Hypothalamus (tissue), 51 donors: ENCODE results near the gene M1AP.

Source experiments
- DNase-seq, 51 donors: peaks; one replicate each; lab custom pipeline; 2025; lab: John Stamatoyannopoulos, UW

Gene M1AP, protein sequence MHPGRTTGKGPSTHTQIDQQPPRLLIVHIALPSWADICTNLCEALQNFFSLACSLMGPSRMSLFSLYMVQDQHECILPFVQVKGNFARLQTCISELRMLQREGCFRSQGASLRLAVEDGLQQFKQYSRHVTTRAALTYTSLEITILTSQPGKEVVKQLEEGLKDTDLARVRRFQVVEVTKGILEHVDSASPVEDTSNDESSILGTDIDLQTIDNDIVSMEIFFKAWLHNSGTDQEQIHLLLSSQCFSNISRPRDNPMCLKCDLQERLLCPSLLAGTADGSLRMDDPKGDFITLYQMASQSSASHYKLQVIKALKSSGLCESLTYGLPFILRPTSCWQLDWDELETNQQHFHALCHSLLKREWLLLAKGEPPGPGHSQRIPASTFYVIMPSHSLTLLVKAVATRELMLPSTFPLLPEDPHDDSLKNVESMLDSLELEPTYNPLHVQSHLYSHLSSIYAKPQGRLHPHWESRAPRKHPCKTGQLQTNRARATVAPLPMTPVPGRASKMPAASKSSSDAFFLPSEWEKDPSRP

DNA sequence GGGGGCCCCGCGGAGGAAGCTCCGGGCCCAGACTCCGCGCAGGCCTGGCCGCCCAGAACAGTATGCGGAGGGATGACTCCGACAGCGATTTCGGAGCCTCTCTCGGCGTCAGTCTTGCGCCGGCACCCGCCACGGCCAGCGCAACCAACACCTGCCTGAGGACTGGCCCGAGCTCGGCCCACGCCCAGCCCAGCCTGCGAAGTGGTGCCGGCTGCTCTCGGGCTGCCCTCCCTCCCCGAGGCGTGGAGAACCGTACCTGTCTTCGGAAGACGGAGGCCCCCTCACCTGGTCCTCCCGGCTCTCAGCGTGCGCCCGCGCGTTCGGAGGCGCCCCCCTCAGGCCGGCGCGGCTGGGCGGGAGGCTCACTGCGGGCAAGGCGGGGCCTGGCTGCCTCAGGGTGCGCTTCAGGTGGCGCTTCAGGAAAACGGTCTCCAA is at the start of gene M1AP:
M1AP (minus strand) TSS at position 322 of the 435 bp plus-strand sequence. CDS start 8,055 bp downstream, outside the sequence.
- DNase-seq = no peak

DNA sequence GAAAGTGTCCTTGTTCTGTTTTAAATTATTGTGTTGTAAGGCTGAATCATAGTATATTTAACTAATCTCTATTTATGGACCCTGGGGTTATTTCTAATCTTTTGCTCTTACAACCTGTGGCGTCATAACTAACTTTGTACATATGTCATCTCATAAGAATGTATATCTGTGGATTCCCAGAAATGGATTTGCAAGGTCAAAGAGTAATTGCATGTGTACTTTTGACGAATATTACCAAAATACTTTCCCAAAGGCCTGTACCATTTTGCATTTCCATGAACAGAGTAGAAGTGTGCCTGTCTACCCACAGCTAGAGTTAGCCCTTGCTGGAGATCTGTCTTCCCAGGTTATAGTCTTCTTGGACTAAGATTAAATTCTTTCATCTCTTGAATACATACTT is 48.7 kb upstream of the M1AP start:
- DNase-seq = no peak

DNA sequence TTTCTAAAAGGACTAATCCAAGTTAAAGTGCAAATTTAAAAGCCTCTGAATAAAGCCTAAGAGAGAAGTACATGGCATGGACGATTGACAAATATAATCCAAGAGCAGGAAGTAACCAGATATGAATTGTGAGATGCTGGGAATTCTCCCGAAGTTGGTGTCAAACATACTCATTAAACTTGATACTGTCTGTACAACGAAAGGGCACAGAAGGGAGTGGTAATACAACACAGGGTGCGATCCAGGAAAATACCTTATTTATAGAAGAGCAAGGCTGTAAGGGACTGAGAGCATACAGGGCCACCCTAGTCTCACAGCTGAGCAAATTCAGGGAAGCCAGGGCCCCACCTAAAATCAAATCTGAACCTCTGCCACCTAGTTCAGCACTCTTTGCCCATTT is 47.5 kb upstream of the M1AP start:
- no peak for DNase-seq

DNA sequence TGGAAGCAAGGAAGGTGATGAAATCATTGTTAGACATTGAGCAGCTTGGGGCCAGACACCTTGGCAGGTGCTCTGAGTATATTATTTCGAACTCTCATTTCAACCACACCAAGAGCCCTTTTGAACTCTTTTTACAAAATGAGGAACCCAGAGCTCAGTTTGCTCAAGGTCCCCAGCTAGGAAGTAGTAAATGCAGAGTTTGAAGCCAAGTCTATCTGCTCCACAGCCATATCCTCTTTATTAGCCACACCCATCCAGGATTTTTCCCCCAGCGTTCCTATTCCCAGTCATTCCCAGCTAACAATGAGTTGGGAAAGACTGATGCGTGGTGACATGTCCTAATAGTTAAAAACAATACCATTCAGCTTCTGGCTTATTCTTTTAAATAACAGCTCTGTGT is 46.2 kb upstream of the M1AP start:
- no peak for DNase-seq

DNA sequence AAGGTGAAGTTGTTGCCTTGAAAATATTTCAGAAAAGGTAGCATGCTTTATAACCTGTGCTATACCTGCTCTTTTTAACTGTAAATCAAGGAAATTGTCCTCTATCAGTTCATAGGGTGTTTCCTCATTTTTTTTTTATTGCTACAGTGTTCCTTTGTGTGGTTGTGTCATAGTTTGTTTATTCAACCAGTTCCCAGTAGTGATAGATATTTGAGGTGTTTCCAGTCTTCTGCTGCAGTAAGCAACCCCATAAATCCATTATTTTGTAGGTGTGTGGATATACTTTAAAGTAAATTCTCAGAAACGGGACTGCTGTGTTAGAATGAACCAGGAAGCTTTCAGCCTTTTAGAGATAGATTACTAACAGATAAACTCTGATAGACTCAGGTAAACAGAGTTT is 45.5 kb upstream of the M1AP start:
- DNase-seq = no peak

DNA sequence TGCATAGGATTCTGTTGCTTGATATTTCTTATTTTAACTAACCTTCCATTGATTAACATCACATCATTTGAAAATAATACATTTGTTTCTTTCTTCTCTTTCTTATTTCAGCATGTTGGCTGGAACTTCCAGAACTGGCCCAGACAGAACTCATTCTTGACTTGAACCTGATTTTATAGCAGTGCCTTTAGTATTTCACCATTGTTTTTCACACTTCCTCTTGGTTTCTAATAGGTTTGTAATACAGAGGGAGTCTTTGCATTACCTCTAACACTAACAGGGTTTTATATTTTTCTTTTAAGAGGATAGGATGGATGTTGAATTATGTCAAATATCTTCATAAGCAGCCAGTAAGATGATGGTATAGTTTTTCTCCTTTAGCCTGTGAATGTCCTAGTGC is 45.1 kb upstream of the M1AP start:
- DNase-seq = no peak

DNA sequence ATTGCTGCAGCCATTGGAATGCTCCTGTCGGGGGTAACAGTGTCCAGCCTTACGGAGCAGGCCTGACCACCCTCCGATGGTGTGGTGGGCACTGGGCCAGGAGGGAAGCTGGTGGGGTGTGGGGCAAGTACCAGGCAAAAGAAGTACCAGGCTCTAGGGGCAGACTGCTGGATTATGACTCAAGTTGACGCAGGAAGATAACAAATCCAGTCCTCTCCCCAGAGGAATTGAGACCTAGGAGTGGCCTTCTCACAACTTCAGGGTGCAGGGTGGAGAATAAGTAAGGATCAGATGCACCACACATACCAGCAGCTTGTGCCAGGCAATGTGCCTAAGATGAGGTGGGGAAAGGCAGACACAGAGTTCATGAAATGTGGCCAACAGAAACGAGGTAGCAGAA is 43.8 kb upstream of the M1AP start:
- DNase-seq = no peak

DNA sequence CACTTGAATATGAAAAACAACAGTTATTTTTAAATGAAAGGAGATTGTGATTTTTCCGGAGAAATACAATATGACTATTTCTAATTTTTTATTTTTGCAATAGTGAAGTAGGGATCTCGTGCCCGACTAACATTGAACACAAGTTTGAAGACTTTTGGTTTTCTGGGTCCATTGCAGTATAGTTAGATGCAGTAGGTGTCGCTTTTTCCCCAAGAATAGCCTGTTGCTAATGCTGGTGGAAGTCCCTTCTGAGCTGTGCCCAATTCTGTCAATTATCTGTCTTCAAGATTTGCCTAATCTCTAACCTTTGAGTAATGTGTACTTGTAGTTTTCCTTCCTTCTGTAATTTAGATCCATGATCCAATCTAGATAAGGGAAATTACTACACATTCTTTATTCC is 42.4 kb upstream of the M1AP start:
- DNase-seq = peak in 7 of 51 donors; percentile 2 to 19 (median 8)

DNA sequence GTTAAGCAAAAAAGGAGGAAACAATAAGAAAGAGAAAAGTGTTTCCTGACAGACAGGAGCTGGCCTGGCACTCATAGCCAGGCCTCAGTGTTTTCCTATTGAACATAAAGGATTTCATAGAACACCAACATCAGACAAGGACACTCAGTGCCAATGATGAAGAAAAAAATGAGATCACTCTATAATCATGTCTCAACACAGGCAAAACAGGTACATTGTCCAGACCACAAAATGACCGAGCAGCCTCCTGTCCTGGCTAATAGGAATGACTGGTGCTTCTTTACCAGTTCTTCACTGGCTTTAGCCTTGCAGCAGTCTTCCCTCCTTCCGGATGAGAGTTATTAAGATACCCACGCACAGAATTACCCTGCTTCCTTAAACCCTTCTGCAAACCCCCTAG is 41.5 kb upstream of the M1AP start:
- DNase-seq = no peak

DNA sequence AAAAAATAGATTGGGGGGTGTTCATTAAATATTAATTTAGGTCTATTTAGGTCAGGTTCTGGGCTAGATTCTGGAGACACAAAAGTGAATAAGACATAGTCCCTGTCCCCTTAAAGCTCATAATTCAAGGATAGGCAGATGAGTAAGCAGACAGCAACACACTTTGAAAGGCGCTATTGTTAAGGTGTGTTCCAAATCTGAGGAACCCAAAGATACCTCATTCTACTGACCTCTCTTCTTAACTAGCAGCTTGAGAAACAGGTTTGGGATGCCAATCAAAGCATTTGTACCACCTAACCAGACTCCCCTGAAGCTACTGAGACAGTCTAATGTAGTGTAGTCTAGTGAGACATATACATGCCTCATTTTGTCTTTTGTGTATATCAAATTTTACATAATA is 40.8 kb upstream of the M1AP start:
- no peak for DNase-seq

DNA sequence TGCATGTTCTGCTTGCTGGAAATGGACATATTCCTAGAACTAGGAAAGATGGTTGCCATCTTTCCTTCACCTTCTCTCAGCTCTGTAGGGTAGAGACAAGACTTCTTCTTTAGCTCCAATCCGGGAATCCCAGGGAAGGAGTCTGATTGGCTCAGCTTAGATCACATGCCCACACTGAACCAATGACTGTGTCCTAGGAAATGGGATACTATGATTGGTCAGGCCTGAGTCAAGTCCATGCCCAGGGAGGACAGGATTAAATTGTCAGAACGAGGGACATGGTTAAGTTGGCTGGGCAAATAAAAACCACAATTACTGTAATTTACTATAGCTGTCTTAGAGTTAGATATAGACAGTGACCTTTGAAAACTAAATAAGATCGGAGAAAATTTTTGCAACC is 37.3 kb upstream of the M1AP start:
- DNase-seq = no peak

DNA sequence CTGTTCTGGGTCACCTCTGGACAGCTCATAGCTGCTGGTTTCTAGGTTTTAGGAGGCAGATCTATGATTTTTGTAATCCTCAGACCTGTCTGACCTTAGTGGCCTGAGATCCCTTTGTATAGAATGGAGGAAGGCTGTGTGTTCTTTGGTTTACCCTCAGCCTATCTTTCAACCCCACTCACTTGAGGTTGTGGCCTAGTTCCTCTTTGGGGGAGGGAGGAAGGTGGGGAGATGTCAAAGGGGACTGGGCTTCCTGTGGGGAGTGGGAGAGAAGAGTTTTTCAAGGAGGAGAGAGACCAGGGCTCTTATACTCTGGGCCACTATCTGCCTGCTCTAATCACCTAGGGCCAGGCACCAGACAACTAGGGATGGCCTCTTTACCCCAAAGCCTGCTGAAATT is 34.4 kb upstream of the M1AP start:
- no peak for DNase-seq

DNA sequence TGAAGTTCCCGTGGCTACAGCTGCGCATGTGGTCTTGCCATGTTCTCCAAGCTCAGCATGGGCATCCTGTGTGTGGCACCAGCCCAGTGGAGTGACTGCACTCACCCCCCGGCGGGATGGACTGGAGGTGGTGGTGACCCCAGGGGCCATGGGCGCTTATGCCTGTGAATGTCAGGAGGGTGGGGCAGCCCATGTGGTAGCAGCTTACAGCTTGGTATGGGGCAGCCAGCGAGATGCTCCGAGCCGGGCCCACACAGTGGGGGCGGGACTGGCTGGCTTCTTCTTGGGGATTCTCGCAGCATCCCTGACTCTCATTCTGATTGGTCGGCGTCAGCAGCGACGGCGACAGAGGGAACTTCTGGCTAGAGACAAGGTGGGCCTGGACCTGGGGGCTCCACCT is 31.5 kb upstream of the M1AP start:
- DNase-seq = no peak

DNA sequence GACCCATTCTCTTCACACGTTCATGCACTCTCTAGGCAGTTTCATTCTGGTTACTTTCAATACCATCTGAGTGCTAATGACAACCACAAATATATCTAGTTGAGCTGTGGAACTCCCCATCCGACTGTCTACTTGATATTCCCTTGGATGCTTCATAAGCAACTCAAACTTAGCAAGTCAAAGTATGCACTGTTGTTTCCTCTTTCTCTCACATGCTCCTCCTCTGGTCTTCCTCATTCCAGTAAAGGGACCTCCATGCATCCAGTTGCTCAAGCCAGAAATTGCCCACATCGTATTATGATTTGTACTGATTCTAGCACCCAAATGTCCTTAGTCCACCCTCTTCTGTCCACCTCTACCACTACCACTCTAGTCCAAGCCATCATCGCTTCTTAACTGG is 28.2 kb upstream of the M1AP start:
- no peak for DNase-seq

DNA sequence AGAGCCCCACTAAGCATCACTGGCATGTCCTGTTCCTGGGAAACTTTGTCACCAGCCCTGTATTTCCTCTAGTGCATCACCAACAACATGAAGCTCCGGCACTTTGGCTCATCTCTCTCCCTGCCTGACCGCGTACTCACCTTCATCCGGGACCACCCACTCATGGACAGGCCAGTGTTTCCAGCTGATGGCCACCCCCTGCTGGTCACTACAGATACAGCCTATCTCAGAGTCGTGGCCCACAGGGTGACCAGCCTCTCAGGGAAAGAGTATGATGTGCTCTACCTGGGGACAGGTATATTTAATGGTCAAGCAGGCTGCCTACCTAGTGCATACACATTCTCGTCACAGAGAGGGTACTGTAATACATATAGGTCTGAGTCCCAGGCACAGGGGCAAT is 27.0 kb upstream of the M1AP start:
- no peak for DNase-seq

DNA sequence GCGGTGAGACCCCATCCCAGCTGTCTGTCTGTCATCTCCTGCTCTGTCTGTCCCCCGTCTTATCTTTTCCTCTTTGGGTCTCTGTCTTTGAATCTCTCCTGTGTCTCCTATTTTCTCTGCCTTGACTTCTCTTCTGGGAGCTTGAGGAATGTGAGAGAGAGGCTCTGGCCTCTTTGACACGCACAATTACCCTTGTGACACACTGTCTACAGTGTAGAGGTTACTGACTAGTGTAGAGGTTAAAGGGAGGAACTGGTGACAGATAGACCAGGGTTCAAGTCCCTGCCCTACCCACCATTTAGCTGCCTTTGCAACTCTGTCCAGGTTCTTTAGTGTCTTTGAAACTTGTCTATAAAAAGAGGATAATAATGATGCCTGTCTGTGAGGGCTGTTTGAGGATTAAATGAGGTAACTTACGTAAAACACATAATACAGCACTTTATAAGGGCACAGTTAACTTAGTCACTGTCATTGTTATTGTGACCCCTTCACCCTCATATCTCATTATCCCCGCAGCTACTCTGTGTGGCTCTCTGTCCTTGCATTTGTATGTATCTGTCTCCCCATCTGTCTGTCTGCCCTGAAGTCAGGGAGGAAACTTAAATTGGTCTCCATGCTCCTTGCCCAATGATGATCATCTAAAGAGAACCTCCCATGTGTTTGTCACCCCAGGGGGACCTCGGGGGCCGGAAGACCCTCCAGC is 25.8 kb upstream of the M1AP start:
- no peak for DNase-seq

DNA sequence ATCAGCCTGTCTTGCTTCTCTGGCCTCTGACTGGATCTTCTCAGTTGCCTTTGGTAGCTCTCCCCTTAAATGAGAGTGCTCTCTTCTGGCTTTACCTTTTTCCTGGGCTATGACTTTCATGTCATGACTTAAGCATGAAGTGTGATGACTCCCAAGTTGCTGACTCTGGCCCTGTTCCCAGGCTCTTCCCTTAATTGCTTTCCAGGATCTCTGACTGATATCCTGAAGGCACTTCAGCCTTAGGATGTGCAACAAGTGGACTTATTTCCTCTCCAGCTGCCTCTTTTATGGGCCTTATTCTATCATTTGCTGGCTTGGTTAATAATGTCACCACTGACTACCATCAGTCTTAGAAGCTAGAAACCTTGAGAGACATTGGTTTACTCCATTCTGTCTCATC is 23.3 kb upstream of the M1AP start:
- DNase-seq = no peak

DNA sequence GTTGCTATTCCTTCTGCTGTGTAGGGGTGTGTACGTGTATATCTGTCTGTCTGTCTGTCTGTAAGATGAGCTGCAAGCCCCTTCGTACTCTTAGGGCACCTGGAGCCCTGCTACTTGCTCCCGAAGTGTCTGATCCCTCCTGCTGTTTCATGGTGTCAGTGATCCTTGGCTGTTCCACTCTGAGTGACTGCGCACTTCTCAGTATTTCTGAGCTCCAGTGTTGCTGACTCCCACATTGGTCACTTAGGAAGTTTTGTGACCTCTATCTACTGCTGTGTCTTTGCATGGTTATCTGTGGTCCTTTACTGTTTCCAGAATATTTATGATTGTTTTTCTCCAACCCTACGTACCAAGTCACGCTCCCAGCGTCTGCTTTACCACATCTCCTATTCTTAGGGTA is 22.1 kb upstream of the M1AP start:
- DNase-seq = no peak

DNA sequence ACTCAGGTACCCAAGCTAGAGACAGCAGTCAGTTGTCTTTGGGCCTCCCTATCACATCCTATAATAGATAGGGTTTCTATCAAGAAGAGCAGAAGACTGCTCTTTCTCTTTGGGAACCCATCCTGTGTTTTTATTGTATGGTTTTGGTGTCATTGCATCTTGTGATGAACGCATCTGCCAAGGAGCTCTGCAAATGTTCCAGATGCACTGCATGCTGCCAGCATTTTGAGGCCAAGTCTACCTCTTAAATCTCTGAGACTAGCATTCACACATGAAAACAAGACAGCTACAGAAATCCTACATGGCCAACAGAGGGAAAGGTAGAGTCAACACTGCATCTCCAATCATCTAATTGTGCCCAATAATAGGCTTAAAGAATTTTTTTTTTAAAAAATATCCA is 20.0 kb upstream of the M1AP start:
- DNase-seq = no peak

DNA sequence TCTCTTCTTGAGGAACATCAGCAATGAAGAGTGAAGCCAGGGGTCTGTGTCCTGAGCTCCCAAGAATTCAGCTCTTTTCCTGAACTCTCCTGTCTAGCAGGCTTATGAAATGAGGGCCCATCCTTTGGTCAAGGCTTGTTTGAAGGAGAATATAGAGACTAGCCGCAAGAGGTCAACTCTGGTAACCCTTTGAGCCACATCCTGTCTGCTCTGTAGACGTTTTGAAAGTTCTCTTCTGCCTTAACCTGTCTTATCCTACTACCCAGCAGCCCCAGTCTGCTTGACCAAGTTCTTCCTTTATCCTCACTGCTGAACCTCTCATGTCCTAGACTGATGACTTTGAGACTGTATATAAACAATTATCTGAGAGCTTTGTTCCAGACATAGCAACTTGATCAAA is 11.3 kb upstream of the M1AP start:
- no peak for DNase-seq

DNA sequence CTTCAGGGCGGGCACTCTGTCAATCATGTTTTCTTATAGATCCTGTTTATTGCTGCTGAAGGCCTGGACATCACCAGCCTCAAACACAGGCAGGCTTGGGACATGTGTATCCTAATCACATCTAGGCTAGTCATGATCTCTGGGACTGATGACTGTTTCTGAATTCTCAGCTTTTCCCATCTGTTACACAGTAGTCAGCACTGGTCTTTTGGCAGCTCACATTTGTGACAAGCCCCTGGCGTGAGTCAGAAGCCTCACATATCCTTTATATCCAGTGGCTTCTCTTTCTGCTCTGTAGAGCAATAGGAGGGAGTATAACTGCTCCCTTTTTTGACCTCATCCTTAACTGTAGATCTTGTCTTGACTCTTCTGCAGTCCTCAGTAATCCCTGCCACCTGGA is 10.4 kb upstream of the M1AP start:
- peak in 1 of 51 donors; percentile 44 for DNase-seq

DNA sequence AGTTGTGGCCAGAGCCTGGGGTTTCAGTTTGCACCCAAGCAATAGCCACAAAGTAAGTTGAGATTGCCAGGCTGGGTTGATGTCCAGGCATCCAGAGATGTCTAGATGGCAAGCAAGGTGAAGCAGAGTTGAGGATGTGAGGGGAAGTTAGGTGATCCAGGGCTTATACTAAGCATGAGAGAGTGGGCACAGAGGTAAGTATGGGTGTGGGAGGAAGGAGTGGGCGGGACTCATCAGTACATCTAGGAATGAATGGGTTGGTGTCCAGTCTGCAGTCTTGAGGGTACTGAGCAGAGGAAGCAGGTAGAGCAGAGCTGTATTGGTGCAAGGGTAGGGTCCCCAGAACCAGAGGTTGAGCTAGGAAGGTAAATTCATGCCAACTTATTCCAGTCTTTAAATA is 7.4 kb upstream of the M1AP start:
- no peak for DNase-seq
